ENCODE data around the gene FSTL4.

Gene FSTL4

GRCh38 chr5:133286483-133286882 lies 325.9 kb downstream of the FSTL4 start:
- H3K4me3 ChIP-seq (replicated peaks; ENCODE audit: low read depth, low read length): no peak overlapping the region
- no peak for DNase-seq (ENCODE audit: low read depth)
- TF ChIP-seq CTCF (IDR thresholded peaks at IDR 0.05; ENCODE audit: low read length, missing control alignments): no peak

- TF ChIP-seq CTCF (IDR thresholded peaks at IDR 0.05; ENCODE audit: low read length, missing control alignments): no peak
- peak; percentile 18 for DNase-seq (ENCODE audit: low read depth)
These were observed 326.7 kb downstream of the FSTL4 start for GRCh38 chr5:133285583-133286021.

GRCh38 chr5:133284306-133284705 lies 328.0 kb downstream of the FSTL4 start:
- no peak for DNase-seq (ENCODE audit: low read depth)

More at GRCh38 chr5:133285583-133286021, 326.7 kb downstream of the FSTL4 start:
- no peak overlapping the region for H3K4me3 ChIP-seq (replicated peaks; ENCODE audit: low read depth, low read length)

DNA sequence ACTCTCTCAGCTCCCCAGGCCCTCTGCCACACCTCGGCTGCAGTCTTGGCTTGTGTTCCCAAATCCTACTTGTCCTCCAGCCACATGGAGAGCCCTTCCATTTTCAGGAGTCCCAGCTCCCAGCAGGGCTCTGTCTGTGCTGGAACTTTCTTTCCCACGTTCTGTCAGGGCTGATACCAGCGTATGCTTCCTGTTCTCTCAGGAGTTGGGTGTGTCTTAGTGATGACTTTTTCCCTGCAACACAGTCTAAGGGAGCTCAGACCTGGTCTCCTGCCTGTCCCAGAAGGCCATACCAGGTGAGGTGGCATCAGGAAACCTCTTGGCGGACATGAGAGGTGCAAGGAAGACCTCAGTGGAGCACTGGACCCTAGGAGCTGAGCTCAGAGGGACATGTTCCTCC lies 334.0 kb downstream of the FSTL4 start:
- TF ChIP-seq CTCF (IDR thresholded peaks at IDR 0.05; ENCODE audit: low read length, missing control alignments): no peak
- no peak for DNase-seq (ENCODE audit: low read depth)
- H3K4me3 ChIP-seq (replicated peaks; ENCODE audit: low read depth, low read length): no peak overlapping the region

More at GRCh38 chr5:133284306-133284705, 328.0 kb downstream of the FSTL4 start:
- no peak for TF ChIP-seq CTCF (IDR thresholded peaks at IDR 0.05; ENCODE audit: low read length, missing control alignments)
- H3K4me3 ChIP-seq (replicated peaks; ENCODE audit: low read depth, low read length): no peak overlapping the region

- no peak overlapping the region for H3K4me3 ChIP-seq (replicated peaks; ENCODE audit: low read depth, low read length)
- TF ChIP-seq CTCF (IDR thresholded peaks at IDR 0.05; ENCODE audit: low read length, missing control alignments): no peak
- DNase-seq (ENCODE audit: low read depth): no peak
These were observed 334.6 kb downstream of the FSTL4 start for GRCh38 chr5:133277744-133278143.

- DNase-seq (ENCODE audit: low read depth): no peak
- TF ChIP-seq CTCF (IDR thresholded peaks at IDR 0.05; ENCODE audit: low read length, missing control alignments): no peak
- H3K4me3 ChIP-seq (replicated peaks; ENCODE audit: low read depth, low read length): no peak overlapping the region
These were observed 336.2 kb downstream of the FSTL4 start for GRCh38 chr5:133276171-133276570.

- H3K4me3 ChIP-seq (replicated peaks; ENCODE audit: low read depth, low read length): no peak overlapping the region
- no peak for DNase-seq (ENCODE audit: low read depth)
- TF ChIP-seq CTCF (IDR thresholded peaks at IDR 0.05; ENCODE audit: low read length, missing control alignments): no peak
These were observed 336.7 kb downstream of the FSTL4 start for GRCh38 chr5:133275631-133276030.
